Activated naive CD4-positive, alpha-beta T cell treated with anti-CD3 and anti-CD28 coated beads, Interleukin-2, amount 50 U/mL, for 16 hours (primary cell): Measurements from ENCODE around the gene SLC6A8.
A peak's percentile ranks its signal among the peaks of the same experiment; 100 is the strongest.

ENCODE experiments used
- DNase-seq: peaks from one replicate; pipeline ENCODE4 v3.0.0-alpha.2; 2020

The SLC6A8 gene

GRCh38 chrX:153687121-153688039 is at the start of gene SLC6A8:
Gene SLC6A8, plus strand, starts transcription at chrX:153687926. Its CDS starts 649 bp downstream, at chrX:153688575.
- peak; percentile 21 for DNase-seq

GRCh38 chrX:153638041-153638371 is 49.7 kb upstream of the SLC6A8 start:
- no peak for DNase-seq

GRCh38 chrX:153638436-153639176 is 49.1 kb upstream of the SLC6A8 start:
- DNase-seq = no peak

- DNase-seq = no peak
Observed at GRCh38 chrX:153639177-153640044, 48.3 kb upstream of the SLC6A8 start.

- DNase-seq = no peak
Observed at GRCh38 chrX:153640045-153640686, 47.6 kb upstream of the SLC6A8 start.

GRCh38 chrX:153640736-153641575 is 46.8 kb upstream of the SLC6A8 start:
- no peak for DNase-seq

GRCh38 chrX:153641627-153642026 is 46.1 kb upstream of the SLC6A8 start:
- no peak for DNase-seq

- no peak for DNase-seq
Observed at GRCh38 chrX:153642051-153642654, 45.6 kb upstream of the SLC6A8 start.

- DNase-seq = no peak
Observed at GRCh38 chrX:153642655-153643430, 44.9 kb upstream of the SLC6A8 start.

GRCh38 chrX:153643431-153644351 is 44.0 kb upstream of the SLC6A8 start:
- DNase-seq = no peak

- no peak for DNase-seq
Observed at GRCh38 chrX:153644356-153645125, 43.2 kb upstream of the SLC6A8 start.

GRCh38 chrX:153645151-153645550 is 42.6 kb upstream of the SLC6A8 start:
- no peak for DNase-seq

GRCh38 chrX:153645921-153646488 is 41.7 kb upstream of the SLC6A8 start:
- DNase-seq = no peak

- DNase-seq = no peak
Observed at GRCh38 chrX:153646620-153647373, 40.9 kb upstream of the SLC6A8 start, which contains the start of gene DUSP9. Gene DUSP9, plus strand, starts transcription at chrX:153647203. Its CDS starts 751 bp downstream, at chrX:153647954.

- no peak for DNase-seq
Observed at GRCh38 chrX:153647461-153648357, 40.0 kb upstream of the SLC6A8 start.
